K562 (cell line): ENCODE data around the gene CXXC4. TPM values are rescaled to one million over a fixed set of nuclear protein-coding genes. Genes with fewer than 3 reads are reported as not detected.

Experiments
- ATAC-seq: fragments of 200-7000 bp; cut with Tn5 transposase; 3 replicates; pipeline ENCODE4 v1.9.1; 2020; ENCODE audit warnings: moderate library complexity
- BruUV-seq: library from RNA; stranded (reverse); fragments of 400-500 nt; replicated peaks from 2 replicates; lab custom pipeline; 2021; lab: Mats Ljungman, UMichigan
- CTCF ChIA-PET: fragments of 300-600 bp; formaldehyde crosslinking; extraction: SDS; loops from one replicate; lab custom pipeline; 2021; ENCODE audit warnings: low intra/inter-chr PET ratio; lab: Yijun Ruan, JAX
- POLR2A ChIA-PET: fragments of 300-600, 350-650 bp; sonication (Branson Sonifier 250); formaldehyde crosslinking; extraction: SDS; loops from one replicate; lab custom pipeline; 2021; ENCODE audit warnings: antibody characterized with exemption, inconsistent platforms; lab: Yijun Ruan, JAX
- DNase-seq, 4 experiments: peaks; one replicate each; pipeline versions ENCODE4 v3.0.0 to v3.0.0-alpha.2; 2011 to 2018; ENCODE audit warnings: low spot score in 3 of 4, mixed read lengths in 3 of 4; ENCODE audit errors: extremely low read depth in 1 of 4
- FAIRE-seq: peaks from 2 replicates; lab custom pipeline; 2011; peaks lifted over from hg19 to GRCh38; lab: Jason Lieb, UNC
- H2AFZ ChIP-seq: 2 replicates; pipeline ENCODE4 v1.6.0; 2011; ENCODE audit warnings: low read depth, low read length, control low read depth, inconsistent platforms
- H3K27ac ChIP-seq: fragments of 200-600 bp; 3 replicates; pipeline ENCODE4 v1.8.0; 2011; ENCODE audit warnings: low read depth, mild to moderate bottlenecking, control low read depth, inconsistent platforms, low read length, moderate library complexity, mixed read lengths; ENCODE audit errors: extremely low read depth
- H3K27me3 ChIP-seq, 2 experiments: fragments of 300-600 bp in 1 of 2; 2 replicates in 1 of 2; 3 replicates in 1 of 2; pipeline versions ENCODE4 v1.6.0 to v1.8.0; 2011; ENCODE audit warnings: inconsistent platforms in 2 of 2, low read length in 2 of 2, mild to moderate bottlenecking in 1 of 2, mixed read lengths in 1 of 2, moderate library complexity in 1 of 2; ENCODE audit not compliant: control insufficient read depth in 2 of 2, insufficient read depth in 2 of 2
- H3K36me3 ChIP-seq: fragments of 300-600 bp; 3 replicates; pipeline ENCODE4 v1.8.0; 2011; ENCODE audit warnings: mild to moderate bottlenecking, low read length, inconsistent platforms; ENCODE audit not compliant: control insufficient read depth, insufficient read depth
- H3K4me1 ChIP-seq, 2 experiments: fragments of 200-600 bp in 1 of 2; replicated peaks in 1 of 2; 2 replicates in 1 of 2; 3 replicates in 1 of 2; pipeline versions ENCODE4 v1.5.1 to v1.8.0; 2011; ENCODE audit warnings: inconsistent platforms in 2 of 2, low read length in 2 of 2, mild to moderate bottlenecking in 1 of 2, mixed read lengths in 1 of 2, moderate library complexity in 1 of 2; ENCODE audit not compliant: control insufficient read depth in 2 of 2, insufficient read depth in 2 of 2
- H3K4me2 ChIP-seq: 2 replicates; pipeline ENCODE4 v1.6.1; 2011; ENCODE audit warnings: low read length, control low read depth, inconsistent platforms, mixed read lengths; ENCODE audit not compliant: insufficient read depth
- H3K4me3 ChIP-seq: fragments of 200-600 bp; sonication (generic), shearing (Covaris generic); 2 replicates; pipeline ENCODE4 v1.5.1; 2016; ENCODE audit warnings: control low read depth, inconsistent platforms
- H3K79me2 ChIP-seq: fragments of 200-600 bp; 3 replicates; pipeline ENCODE4 v1.8.0; 2011; ENCODE audit warnings: low read length, inconsistent platforms; ENCODE audit not compliant: control insufficient read depth, insufficient read depth
- H3K9ac ChIP-seq, 2 experiments: 2 replicates each; pipeline versions ENCODE4 v1.6.0 to v1.6.1; 2011; ENCODE audit warnings: low read depth in 2 of 2, low read length in 2 of 2, control low read depth in 1 of 2, inconsistent platforms in 1 of 2, mild to moderate bottlenecking in 1 of 2, mixed read lengths in 1 of 2; ENCODE audit not compliant: insufficient read depth in 1 of 2
- H3K9me1 ChIP-seq: one replicate; pipeline ENCODE4 v1.6.0; 2011; ENCODE audit warnings: inconsistent platforms, mild to moderate bottlenecking, low read length, moderate library complexity; ENCODE audit not compliant: control insufficient read depth, insufficient read depth
- H3K9me3 ChIP-seq: replicated peaks from 2 replicates; pipeline ENCODE4 v1.5.1; 2011; ENCODE audit warnings: low read depth, low read length, inconsistent platforms; ENCODE audit not compliant: control insufficient read depth, insufficient read depth
- H4K20me1 ChIP-seq: replicated peaks from 2 replicates; pipeline ENCODE4 v1.6.1; 2011; ENCODE audit warnings: low read length, inconsistent platforms, mixed read lengths; ENCODE audit not compliant: control insufficient read depth, insufficient read depth
- ARID1B ChIP-seq: fragments of 450-650 bp; IDR thresholded peaks from 2 replicates; pipeline ENCODE4 v1.6.1; 2016; ENCODE audit warnings: antibody characterized with exemption, mild to moderate bottlenecking, inconsistent platforms
- KLF13 ChIP-seq: fragments of 450-650 bp; IDR thresholded peaks from 2 replicates; pipeline ENCODE4 v1.6.1; 2016; ENCODE audit warnings: missing genetic modification characterization, low read depth, mild to moderate bottlenecking, missing compliant biosample characterization, moderate library complexity, borderline replicate concordance
- MIER1 ChIP-seq: fragments of 450-650 bp; IDR thresholded peaks from 2 replicates; pipeline ENCODE4 v1.6.1; 2016; ENCODE audit warnings: antibody characterized with exemption, mild to moderate bottlenecking, low read depth
- PHF8 ChIP-seq: fragments of 200-600 bp; sonication (generic); IDR thresholded peaks from 2 replicates; pipeline ENCODE4 v1.6.1; 2012; ENCODE audit warnings: mixed run types, mild to moderate bottlenecking, inconsistent platforms, low read length, moderate library complexity, borderline replicate concordance
- PTRF ChIP-seq: fragments of 450-650 bp; IDR thresholded peaks from 2 replicates; pipeline ENCODE4 v1.6.1; 2016; ENCODE audit warnings: mild to moderate bottlenecking, missing genetic modification characterization, missing compliant biosample characterization
- RFX5 ChIP-seq: IDR thresholded peaks from 2 replicates; pipeline ENCODE4 v1.6.1; 2011; ENCODE audit warnings: low read depth, mild to moderate bottlenecking, improper control_type of control experiment, low read length
- ZNF143 ChIP-seq: sonication (generic); formaldehyde crosslinking; IDR thresholded peaks from 2 replicates; pipeline ENCODE4 v1.9.0; 2022; ENCODE audit warnings: mild to moderate bottlenecking, missing genetic modification reagents
- ZNF224 ChIP-seq: sonication (generic); formaldehyde crosslinking; IDR thresholded peaks from 2 replicates; pipeline ENCODE4 v1.8.0; 2022; ENCODE audit warnings: mild to moderate bottlenecking, missing genetic modification reagents
- ZNF699 ChIP-seq: fragments of 250-450 bp; sonication (Bioruptor Pico); IDR thresholded peaks from 2 replicates; pipeline ENCODE4 v1.8.0; 2021; ENCODE audit warnings: mild to moderate bottlenecking, moderate library complexity; ENCODE audit not compliant: insufficient replicate concordance
- WGBS: fragments of 100-300 bp; shearing (Covaris generic); methylation state at CpG from one replicate; pipeline ENCODE4 v1.1.6; 2016; ENCODE audit warnings: low coverage, mixed read lengths; ENCODE audit not compliant: insufficient coverage; ENCODE audit errors: missing lambda C conversion rate; 5-methylcytosine and 5-hydroxymethylcytosine counted together
- in situ Hi-C: fragments of 300-500 bp; cut with MboI; formaldehyde crosslinking; loops from 4 replicates; pipeline ENCODE4 v1.15.0; 2018; ENCODE audit warnings: inconsistent platforms, mixed read lengths
- intact Hi-C: fragments of 100-400 bp; cut with micrococcal nuclease; formaldehyde crosslinking; loops from 2 replicates; pipeline ENCODE4 v1.14.2; 2022
- polyA plus RNA-seq, 8 experiments: library from polyadenylated mRNA; depleted of rRNA in 4 of 8; stranded (reverse) in 5 of 8; unstranded in 3 of 8; fragments of >200 nt; fragmentation: Nextera tagmentation in 2 of 8; fragmentation: Illumina TruSeq in 1 of 8; extraction: Ambion mirVana in 2 of 8; extraction: Trizol in 1 of 8; gene quantifications; 2 replicates each; pipeline versions ENCODE4 v1.2.1 to v1.2.3, GENCODE V29; 2011 to 2014; ENCODE audit warnings: inconsistent platforms in 1 of 8, missing spikeins in 1 of 8
- total RNA-seq, 7 experiments: library from RNA; depleted of rRNA in 6 of 7; stranded (reverse); fragments of >200 nt in 6 of 7; fragmentation: Illumina TruSeq in 2 of 7; extraction: Trizol in 2 of 7; gene quantifications; 2 replicates each; pipeline versions ENCODE4 v1.2.1 to v1.2.3, GENCODE V29; 2011 to 2021; ENCODE audit warnings: low replicate concordance in 1 of 7
- TF ChIP-seq, protein P1 (sequence below): fragments of 250-450 bp; sonication (Bioruptor Pico); IDR thresholded peaks from 2 replicates; pipeline ENCODE4 v1.4.0; 2020; ENCODE audit warnings: borderline replicate concordance
- TF ChIP-seq, protein P2 (sequence below): fragments of 200-800 bp; sonication (Bioruptor generic); IDR thresholded peaks from 2 replicates; pipeline ENCODE4 v1.6.1; 2017; ENCODE audit warnings: missing genetic modification characterization, missing compliant biosample characterization

Gene CXXC4
- total and polyA plus RNA-seq, 9 of the 15 experiments (the other 6 are each of a cell fraction or from before 2014, with no cell fraction given): not detected

DNA sequence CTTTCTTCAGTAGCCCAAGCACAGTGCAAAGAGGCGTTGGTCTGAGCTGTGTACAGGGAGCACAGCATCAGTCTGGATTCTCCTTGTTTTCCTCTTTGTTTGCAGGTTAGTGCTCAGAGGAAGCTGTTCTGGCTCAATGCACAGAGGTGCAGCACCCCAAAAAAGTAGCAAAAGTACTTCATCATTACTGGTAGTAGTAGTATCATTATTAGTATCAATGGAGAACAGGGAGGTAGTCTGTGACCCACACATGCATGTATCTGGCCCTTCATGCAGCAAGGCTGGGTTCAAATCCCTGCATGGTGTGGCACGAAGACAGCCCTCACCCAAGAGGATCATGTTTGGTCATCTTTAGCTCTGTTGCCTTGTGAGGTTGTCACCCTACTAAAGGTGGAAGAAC is 68.7 kb downstream of the CXXC4 start (continued):
- TF ChIP-seq RFX5 (no peak), KLF13 (tag) (no peak), PHF8 (no peak)

DNA sequence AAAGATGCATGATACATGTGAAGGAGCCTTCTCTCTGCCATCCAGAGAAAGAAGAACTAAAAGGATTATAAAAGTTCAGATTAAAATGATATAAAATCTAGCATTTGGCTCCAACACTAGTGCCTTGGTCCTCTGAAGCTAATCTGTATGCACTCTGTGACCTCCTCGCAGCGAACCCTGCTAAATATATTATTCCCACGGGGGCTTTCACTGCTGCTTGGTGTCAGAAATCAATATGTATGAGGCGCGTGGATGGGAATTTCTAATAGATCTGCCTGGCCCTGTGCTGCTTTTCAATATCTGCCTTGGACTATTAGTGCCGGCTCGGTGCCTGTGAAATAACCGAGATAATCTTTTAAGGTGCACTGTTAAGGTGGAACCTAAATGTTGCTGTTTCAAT is 69.7 kb downstream of the CXXC4 start:
- intact Hi-C loops: no loop called here
- Histone ChIP-seq H3K4me1 (no peaks in the 10 kb centered on the region), H3K4me2 (no peak overlapping the region), H3K79me2 (no peaks in the 10 kb centered on the region), H3K36me3 (no peaks in the 10 kb centered on the region), H3K9me1 (no peaks in the 10 kb centered on the region), H4K20me1 (no peaks in the 10 kb centered on the region), H3K9ac (no peak overlapping the region), H2AFZ (no peak overlapping the region), H3K27me3 (no peaks in the 10 kb centered on the region), H3K9me3 (no peaks in the 10 kb centered on the region; the same call in 1 of the 2 replicates), H3K4me3 (no peak overlapping the region), H3K27ac (no peak overlapping the region)
- in situ Hi-C loops: no loop called here
- DNase-seq (no peak), ATAC-seq (no peak), FAIRE-seq (no peak)
- ChIA-PET POLR2A (no interaction called here), CTCF (no interaction called here)
- WGBS: 0% methylated on average over 8 of the region's 8 CpGs
- no TSS peak for BruUV-seq
- TF ChIP-seq, protein P1, sequence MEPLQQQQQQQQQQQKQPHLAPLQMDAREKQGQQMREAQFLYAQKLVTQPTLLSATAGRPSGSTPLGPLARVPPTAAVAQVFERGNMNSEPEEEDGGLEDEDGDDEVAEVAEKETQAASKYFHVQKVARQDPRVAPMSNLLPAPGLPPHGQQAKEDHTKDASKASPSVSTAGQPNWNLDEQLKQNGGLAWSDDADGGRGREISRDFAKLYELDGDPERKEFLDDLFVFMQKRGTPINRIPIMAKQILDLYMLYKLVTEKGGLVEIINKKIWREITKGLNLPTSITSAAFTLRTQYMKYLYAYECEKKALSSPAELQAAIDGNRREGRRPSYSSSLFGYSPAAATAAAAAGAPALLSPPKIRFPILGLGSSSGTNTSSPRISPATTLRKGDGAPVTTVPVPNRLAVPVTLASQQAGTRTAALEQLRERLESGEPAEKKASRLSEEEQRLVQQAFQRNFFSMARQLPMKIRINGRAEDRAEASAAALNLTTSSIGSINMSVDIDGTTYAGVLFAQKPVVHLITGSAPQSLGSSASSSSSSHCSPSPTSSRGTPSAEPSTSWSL: no peak
- TF ChIP-seq, protein P2, sequence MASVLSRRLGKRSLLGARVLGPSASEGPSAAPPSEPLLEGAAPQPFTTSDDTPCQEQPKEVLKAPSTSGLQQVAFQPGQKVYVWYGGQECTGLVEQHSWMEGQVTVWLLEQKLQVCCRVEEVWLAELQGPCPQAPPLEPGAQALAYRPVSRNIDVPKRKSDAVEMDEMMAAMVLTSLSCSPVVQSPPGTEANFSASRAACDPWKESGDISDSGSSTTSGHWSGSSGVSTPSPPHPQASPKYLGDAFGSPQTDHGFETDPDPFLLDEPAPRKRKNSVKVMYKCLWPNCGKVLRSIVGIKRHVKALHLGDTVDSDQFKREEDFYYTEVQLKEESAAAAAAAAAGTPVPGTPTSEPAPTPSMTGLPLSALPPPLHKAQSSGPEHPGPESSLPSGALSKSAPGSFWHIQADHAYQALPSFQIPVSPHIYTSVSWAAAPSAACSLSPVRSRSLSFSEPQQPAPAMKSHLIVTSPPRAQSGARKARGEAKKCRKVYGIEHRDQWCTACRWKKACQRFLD (CRISPR knock-in tag): no peak
- TF ChIP-seq ZNF224 (CRISPR knock-in tag) (no peak), ZNF699 (CRISPR knock-in tag) (no peak), ARID1B (no peak), MIER1 (no peak), PTRF (tag) (no peak), ZNF143 (CRISPR knock-in tag) (no peak)
